Measurements from ENCODE around the gene TBC1D9. TPM values are rescaled to one million over a fixed set of nuclear protein-coding genes. Genes with fewer than 3 reads are reported as not detected.

The TBC1D9 gene
- total RNA-seq (2021) (17.0 and 17.6 TPM in 2 replicates), Bru-seq, nascent RNA (percentile 69 among the genes with signal in this experiment), BruChase-seq, experiment 1, labeled RNA remaining after a 2-hour chase (percentile 62 among the genes with signal in this experiment), BruChase-seq, experiment 2, labeled RNA remaining after a 6-hour chase (percentile 64 among the genes with signal in this experiment)
- long read RNA-seq, full-length matches to known transcripts, result 3 of 7 reads
- long read RNA-seq, partial matches to known transcripts, result 3 of 7 reads
- long read RNA-seq, other reads (novel, unspliced or antisense), result 1 of 7 reads

GRCh38 chr4:140756319-140757231 lies at the start of gene TBC1D9:
TBC1D9 (minus strand) TSS chr4:140756385; CDS start chr4:140756045, 340 bp downstream.
- intact Hi-C loops (cut with micrococcal nuclease; ENCODE audit: unreplicated experiment), result loop anchor here (1.0 to 10.0 kb wide), 3 partner anchors 28 to 392 kb away; no protein-coding TSS in a partner anchor
- Histone ChIP-seq H3K4me1 (replicated peaks; ENCODE audit: insufficient read depth) (peaks cover 15% of the 10 kb centered on the region), H3F3A (ENCODE audit: insufficient read depth, low read depth) (no peaks in the 10 kb centered on the region; the same call in 1 of the 2 replicates), H4K20me1 (ENCODE audit: insufficient read depth) (no peaks in the 10 kb centered on the region), H3K4me2 (peak within 1 kb of the TSS; percentile 82), H3K27ac (peak within 1 kb of the TSS; percentile 81), H2AFZ (peak within 1 kb of the TSS; percentile 89), H3K9me2 (ENCODE audit: insufficient read depth) (no peaks in the 10 kb centered on the region), H3K4me3 (peak within 1 kb of the TSS; percentile 78), H3K79me2 (ENCODE audit: low read depth) (peaks cover 30% of the 10 kb centered on the region), H3K9me3 (ENCODE audit: insufficient read depth, low read depth) (no peaks in the 10 kb centered on the region), H3K27me3 (ENCODE audit: insufficient read depth, low read depth) (no peaks in the 10 kb centered on the region), H3K36me3 (ENCODE audit: low read depth) (no peaks in the 10 kb centered on the region)
- TSS peak; percentile 84 for BruUV-seq (replicated peaks)
- TF ChIP-seq EZH2 (IDR thresholded peaks at IDR 0.05; ENCODE audit: low read depth) (no peak), CTCF (conservative IDR thresholded peaks at IDR 0.05) (no peak)
- ChIA-PET CTCF (interaction anchor here (0.6 kb wide), 1 partner anchor 38 kb away, joined by 5 read pairs; no protein-coding TSS in a partner anchor), POLR2A (ENCODE audit: unreplicated experiment) (interaction anchor here (0.6 to 1.5 kb wide), 12 partner anchors 30 to 734 kb away, joined by 3 to 16 read pairs (median 6); partner anchors contain the start of gene SCOC)
- DNase-seq, result peak; percentile 80 to 84

GRCh38 chr4:140805293-140805692 lies 49.1 kb upstream of the TBC1D9 start:
- Histone ChIP-seq H3K9me3 (ENCODE audit: insufficient read depth, low read depth) (no peaks in the 10 kb centered on the region), H3K27me3 (ENCODE audit: insufficient read depth, low read depth) (no peaks in the 10 kb centered on the region), H3K27ac (no peak overlapping the region), H3K4me3 (no peak overlapping the region), H3K9me2 (ENCODE audit: insufficient read depth) (no peaks in the 10 kb centered on the region), H3K4me1 (replicated peaks; ENCODE audit: insufficient read depth) (no peaks in the 10 kb centered on the region), H3K36me3 (ENCODE audit: low read depth) (no peaks in the 10 kb centered on the region), H3F3A (ENCODE audit: insufficient read depth, low read depth) (no peaks in the 10 kb centered on the region), H3K79me2 (ENCODE audit: low read depth) (no peaks in the 10 kb centered on the region), H3K4me2 (no peak overlapping the region), H4K20me1 (ENCODE audit: insufficient read depth) (no peaks in the 10 kb centered on the region), H2AFZ (no peak overlapping the region)
- no peak for DNase-seq
- no peak for TF ChIP-seq CTCF (conservative IDR thresholded peaks at IDR 0.05)
- TF ChIP-seq EZH2 (IDR thresholded peaks at IDR 0.05; ENCODE audit: low read depth), result no peak
- BruUV-seq (replicated peaks), result no TSS peak
- intact Hi-C loops (cut with micrococcal nuclease; ENCODE audit: unreplicated experiment), result no loop called here
- POLR2A ChIA-PET (ENCODE audit: unreplicated experiment), result no interaction called here
- CTCF ChIA-PET, result no interaction called here

GRCh38 chr4:140802591-140802990 lies 46.4 kb upstream of the TBC1D9 start:
- Histone ChIP-seq H3K9me2 (ENCODE audit: insufficient read depth) (no peaks in the 10 kb centered on the region), H3K4me2 (no peak overlapping the region), H2AFZ (no peak overlapping the region), H3K4me1 (replicated peaks; ENCODE audit: insufficient read depth) (no peaks in the 10 kb centered on the region), H3K27ac (no peak overlapping the region), H3F3A (ENCODE audit: insufficient read depth, low read depth) (no peaks in the 10 kb centered on the region), H3K36me3 (ENCODE audit: low read depth) (no peaks in the 10 kb centered on the region), H3K4me3 (no peak overlapping the region), H3K9me3 (ENCODE audit: insufficient read depth, low read depth) (no peaks in the 10 kb centered on the region), H4K20me1 (ENCODE audit: insufficient read depth) (no peaks in the 10 kb centered on the region), H3K27me3 (ENCODE audit: insufficient read depth, low read depth) (no peaks in the 10 kb centered on the region), H3K79me2 (ENCODE audit: low read depth) (no peaks in the 10 kb centered on the region)
- TF ChIP-seq EZH2 (IDR thresholded peaks at IDR 0.05; ENCODE audit: low read depth) (no peak), CTCF (conservative IDR thresholded peaks at IDR 0.05) (no peak)
- DNase-seq, result no peak
- ChIA-PET CTCF (no interaction called here), POLR2A (ENCODE audit: unreplicated experiment) (no interaction called here)
- no TSS peak for BruUV-seq (replicated peaks)
- intact Hi-C loops (cut with micrococcal nuclease; ENCODE audit: unreplicated experiment), result no loop called here

All from PC-9 (cell line).